ENCODE measurements around the gene RCBTB1.
A peak's percentile ranks its signal among the peaks of the same experiment; 100 is the strongest.

RCBTB1 gene

GRCh38 chr13:49560270-49561061, 24.9 kb downstream of the RCBTB1 start:
- Histone ChIP-seq H3K36me3 (replicated peaks; ENCODE audit: low read depth, low read length) (peaks cover 23% of the 10 kb centered on the region), H3K9ac (ENCODE audit: low read length) (no peak overlapping the region), H3K27ac (ENCODE audit: low read length) (no peak overlapping the region), H2AFZ (ENCODE audit: low read depth, low read length) (no peak overlapping the region), H3K4me3 (ENCODE audit: low read length) (no peak overlapping the region), H3K4me1 (ENCODE audit: low read length) (peaks cover 10% of the 10 kb centered on the region), H3K79me2 (ENCODE audit: low read length) (no peaks in the 10 kb centered on the region), H3K9me3 (ENCODE audit: insufficient read depth, low read length) (no peaks in the 10 kb centered on the region), H3K27me3 (ENCODE audit: low read depth, low read length) (no peaks in the 10 kb centered on the region), H3K4me2 (ENCODE audit: low read length) (peak overlapping the region; percentile 26), H4K20me1 (ENCODE audit: insufficient read depth, low read length) (no peaks in the 10 kb centered on the region)
- TF ChIP-seq CTCF (IDR thresholded peaks at IDR 0.05; ENCODE audit: low read depth, low read length) (peak; percentile 45), EZH2phosphoT487 (IDR thresholded peaks at IDR 0.05; ENCODE audit: low read depth) (no peak)

GRCh38 chr13:49559006-49559405, 26.4 kb downstream of the RCBTB1 start:
- H3K27ac ChIP-seq (ENCODE audit: low read length): no peak overlapping the region
- no peak overlapping the region for H2AFZ ChIP-seq (ENCODE audit: low read depth, low read length)
- no peaks in the 10 kb centered on the region for H3K9me3 ChIP-seq (ENCODE audit: insufficient read depth, low read length)
- no peaks in the 10 kb centered on the region for H3K79me2 ChIP-seq (ENCODE audit: low read length)
- TF ChIP-seq EZH2phosphoT487 (IDR thresholded peaks at IDR 0.05; ENCODE audit: low read depth): no peak
- TF ChIP-seq CTCF (IDR thresholded peaks at IDR 0.05; ENCODE audit: low read depth, low read length): no peak
- H3K4me2 ChIP-seq (ENCODE audit: low read length): no peak overlapping the region
- H3K27me3 ChIP-seq (ENCODE audit: low read depth, low read length): no peaks in the 10 kb centered on the region
- H3K4me3 ChIP-seq (ENCODE audit: low read length): no peak overlapping the region
- H3K9ac ChIP-seq (ENCODE audit: low read length): no peak overlapping the region
- peaks cover 25% of the 10 kb centered on the region for H3K36me3 ChIP-seq (replicated peaks; ENCODE audit: low read depth, low read length)
- H4K20me1 ChIP-seq (ENCODE audit: insufficient read depth, low read length): no peaks in the 10 kb centered on the region
- H3K4me1 ChIP-seq (ENCODE audit: low read length): peaks cover 10% of the 10 kb centered on the region

DNA sequence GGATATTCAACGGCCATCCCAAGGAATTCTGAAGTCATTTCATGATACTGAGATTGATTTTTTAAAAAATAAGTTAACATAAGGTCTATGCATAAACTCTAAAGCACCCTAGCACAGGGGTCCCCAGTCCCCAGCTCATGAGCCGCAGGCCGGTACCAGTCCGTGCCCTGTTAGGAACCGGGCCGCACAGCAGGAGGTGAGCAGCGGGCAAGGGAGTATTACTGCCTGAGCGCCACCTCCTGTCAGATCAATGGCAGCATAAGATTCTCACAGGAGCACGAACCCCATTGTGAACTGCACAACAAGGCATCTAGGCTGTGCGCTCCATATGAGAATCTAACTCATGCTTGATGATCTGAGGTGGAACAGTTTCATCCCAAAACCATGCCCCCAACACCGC, 31.0 kb downstream of the RCBTB1 start:
- Histone ChIP-seq H2AFZ (ENCODE audit: low read depth, low read length) (no peak overlapping the region), H3K4me1 (ENCODE audit: low read length) (no peaks in the 10 kb centered on the region), H3K79me2 (ENCODE audit: low read length) (no peaks in the 10 kb centered on the region), H3K36me3 (replicated peaks; ENCODE audit: low read depth, low read length) (peaks cover 22% of the 10 kb centered on the region), H3K27ac (ENCODE audit: low read length) (no peak overlapping the region), H3K4me3 (ENCODE audit: low read length) (no peak overlapping the region), H4K20me1 (ENCODE audit: insufficient read depth, low read length) (no peaks in the 10 kb centered on the region), H3K27me3 (ENCODE audit: low read depth, low read length) (no peaks in the 10 kb centered on the region), H3K9me3 (ENCODE audit: insufficient read depth, low read length) (no peaks in the 10 kb centered on the region), H3K4me2 (ENCODE audit: low read length) (no peak overlapping the region), H3K9ac (ENCODE audit: low read length) (no peak overlapping the region)
- TF ChIP-seq EZH2phosphoT487 (IDR thresholded peaks at IDR 0.05; ENCODE audit: low read depth) (no peak), CTCF (IDR thresholded peaks at IDR 0.05; ENCODE audit: low read depth, low read length) (no peak)

GRCh38 chr13:49553888-49554287, 31.5 kb downstream of the RCBTB1 start:
- Histone ChIP-seq H3K9ac (ENCODE audit: low read length) (no peak overlapping the region), H3K4me3 (ENCODE audit: low read length) (no peak overlapping the region), H3K4me1 (ENCODE audit: low read length) (no peaks in the 10 kb centered on the region), H3K79me2 (ENCODE audit: low read length) (no peaks in the 10 kb centered on the region), H3K36me3 (replicated peaks; ENCODE audit: low read depth, low read length) (peaks cover 18% of the 10 kb centered on the region), H3K27ac (ENCODE audit: low read length) (no peak overlapping the region), H3K27me3 (ENCODE audit: low read depth, low read length) (no peaks in the 10 kb centered on the region), H2AFZ (ENCODE audit: low read depth, low read length) (no peak overlapping the region), H3K4me2 (ENCODE audit: low read length) (no peak overlapping the region), H3K9me3 (ENCODE audit: insufficient read depth, low read length) (no peaks in the 10 kb centered on the region), H4K20me1 (ENCODE audit: insufficient read depth, low read length) (no peaks in the 10 kb centered on the region)
- TF ChIP-seq EZH2phosphoT487 (IDR thresholded peaks at IDR 0.05; ENCODE audit: low read depth) (no peak), CTCF (IDR thresholded peaks at IDR 0.05; ENCODE audit: low read depth, low read length) (no peak)

All from OCI-LY3 (cell line).